GM19099 (cell line): ENCODE data around the gene PARP15.

ENCODE experiments used
- POLR2A ChIP-seq: IDR thresholded peaks from 3 replicates; pipeline ENCODE4 v1.6.1; 2011; ENCODE audit warnings: low read depth; ENCODE audit not compliant: insufficient read length; ENCODE audit errors: extremely low read depth

PARP15 gene

DNA sequence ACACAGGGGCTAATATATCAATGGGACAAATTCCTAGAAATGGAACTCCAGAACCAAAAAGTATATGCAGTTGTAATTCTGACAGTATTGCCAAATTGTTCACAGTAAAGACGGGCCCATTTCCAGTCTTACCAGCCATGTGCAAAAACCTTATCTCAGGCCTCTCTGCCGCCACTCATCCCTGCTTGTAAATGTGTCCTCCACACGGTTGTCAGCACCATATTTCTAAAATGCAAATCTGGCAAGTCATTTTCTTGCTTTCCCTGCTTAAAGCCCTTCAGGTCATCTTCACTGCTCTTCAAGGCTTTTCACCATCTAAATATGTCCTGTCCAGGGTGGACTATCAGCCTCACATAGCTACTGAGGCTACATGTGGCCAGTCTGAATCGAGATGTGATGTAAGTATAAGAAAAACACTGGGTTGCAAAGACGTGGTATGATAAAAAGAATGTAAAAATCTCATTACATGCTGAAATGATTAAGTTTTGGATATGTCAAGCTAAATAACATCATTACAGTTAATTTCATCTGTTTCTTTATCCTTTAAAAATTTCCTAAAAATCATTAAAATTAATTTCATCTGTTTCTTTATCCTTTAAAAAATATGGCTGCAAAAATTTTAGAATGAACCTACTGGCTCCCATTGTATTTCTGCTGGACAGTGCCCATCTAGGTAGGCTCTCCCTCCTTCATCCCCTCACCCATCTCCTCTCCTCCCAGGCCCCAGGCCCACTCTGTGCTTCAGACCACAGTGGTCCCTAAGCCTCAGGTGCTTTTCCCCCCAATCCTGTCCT is 14.3 kb upstream of the PARP15 start:
- peak; percentile 22 for TF ChIP-seq POLR2A

DNA sequence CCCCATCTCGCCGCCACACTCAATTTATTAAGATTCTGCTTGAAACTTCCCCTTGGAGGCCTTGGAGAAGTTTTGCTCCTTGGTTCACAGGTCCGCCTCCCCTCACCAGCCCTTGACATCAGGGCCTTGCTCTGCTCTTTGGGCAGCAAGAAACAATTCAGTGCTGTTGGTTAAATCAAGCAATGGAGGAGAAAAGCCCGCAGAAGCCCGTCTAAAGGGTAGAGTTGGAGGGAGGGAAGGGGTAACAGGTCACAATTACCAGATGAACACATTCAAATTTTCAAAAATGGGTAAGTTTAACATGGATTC is 13.8 kb upstream of the PARP15 start:
- TF ChIP-seq POLR2A = no peak

- TF ChIP-seq POLR2A = peak; percentile 71
Measured at GRCh38 chr3:122564155-122564912, 13.1 kb upstream of the PARP15 start, which contains the start of the genes DTX3L and PARP9. Gene DTX3L (plus strand): TSS chr3:122564338. CDS start chr3:122564427, 89 bp downstream. Gene PARP9 (minus strand): TSS chr3:122564300. CDS start chr3:122559620, 4,680 bp downstream.

- TF ChIP-seq POLR2A = no peak
Measured at GRCh38 chr3:122568755-122569154, 8.7 kb upstream of the PARP15 start.

GRCh38 chr3:122572940-122573412 is 4.5 kb upstream of the PARP15 start:
- no peak for TF ChIP-seq POLR2A

GRCh38 chr3:122576174-122576940 is 1.1 kb upstream of the PARP15 start:
- peak; percentile 48 for TF ChIP-seq POLR2A

DNA sequence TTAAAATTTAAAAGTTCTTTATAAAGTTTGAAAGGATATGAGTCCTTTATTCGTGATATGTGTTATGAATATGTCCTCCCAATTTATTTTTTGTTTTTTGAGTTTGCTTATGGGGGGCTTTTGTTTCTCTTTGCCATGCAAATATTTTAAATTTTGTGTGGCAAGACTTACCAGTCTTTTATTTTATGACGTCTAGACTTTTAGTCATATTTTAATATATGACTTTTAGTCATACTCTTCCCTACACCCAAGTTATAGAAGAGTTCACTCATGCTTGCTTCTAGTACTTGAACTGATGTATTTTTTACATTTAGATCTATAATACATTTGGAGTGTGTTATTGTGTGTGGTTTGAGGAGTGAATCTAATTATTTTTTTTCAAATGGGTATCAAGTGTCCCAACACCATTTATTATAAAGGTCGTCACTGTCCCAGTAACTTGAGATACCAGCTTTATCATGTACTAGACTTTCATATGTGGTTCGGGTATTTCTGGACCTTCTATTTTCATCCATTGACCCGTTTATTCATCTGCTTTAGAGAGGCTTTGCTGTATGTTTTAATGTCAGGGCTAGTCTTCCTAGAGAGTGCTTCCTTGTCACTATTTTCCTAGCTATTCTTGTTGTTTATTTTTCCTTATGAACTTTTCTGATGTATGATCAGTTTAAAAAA is 755 bp downstream of the PARP15 start:
- no peak for TF ChIP-seq POLR2A

DNA sequence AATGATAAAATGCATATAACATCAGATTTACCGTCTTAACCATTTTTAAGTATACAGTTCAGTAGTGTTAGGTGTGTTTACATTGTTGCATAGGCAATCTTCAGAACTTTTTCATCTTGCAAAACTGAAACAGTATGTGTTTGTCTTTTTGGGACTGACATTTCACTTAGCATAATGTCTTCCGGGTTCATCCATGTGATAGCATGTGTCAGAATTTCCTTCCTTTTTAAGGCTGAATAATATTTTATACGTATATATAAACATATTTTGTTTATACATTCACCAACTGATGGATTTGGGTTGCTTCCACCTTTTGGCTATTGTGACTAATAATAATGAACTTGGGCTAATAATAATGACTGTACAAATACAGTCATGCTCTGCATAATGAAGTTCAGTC is 3.0 kb downstream of the PARP15 start:
- no peak for TF ChIP-seq POLR2A

DNA sequence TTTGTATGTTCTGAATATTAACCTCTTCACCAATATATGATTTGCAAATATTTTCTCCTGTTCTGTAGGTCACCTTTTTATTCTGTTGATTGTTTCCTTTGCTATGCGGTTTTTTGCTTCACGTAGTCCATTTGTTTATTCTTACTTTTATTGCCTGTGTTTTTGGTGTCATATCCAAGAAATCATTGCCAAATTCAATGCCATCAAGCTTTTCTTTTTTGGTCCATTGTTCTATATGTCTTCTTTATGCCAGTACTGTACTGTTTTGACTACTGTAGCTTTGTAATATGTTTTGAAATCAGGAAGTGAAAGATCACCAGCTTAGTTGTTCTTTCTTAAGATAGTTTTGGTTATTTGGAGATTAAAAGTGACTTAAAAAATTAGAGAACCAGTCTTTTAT is 4.2 kb downstream of the PARP15 start:
- no peak for TF ChIP-seq POLR2A

DNA sequence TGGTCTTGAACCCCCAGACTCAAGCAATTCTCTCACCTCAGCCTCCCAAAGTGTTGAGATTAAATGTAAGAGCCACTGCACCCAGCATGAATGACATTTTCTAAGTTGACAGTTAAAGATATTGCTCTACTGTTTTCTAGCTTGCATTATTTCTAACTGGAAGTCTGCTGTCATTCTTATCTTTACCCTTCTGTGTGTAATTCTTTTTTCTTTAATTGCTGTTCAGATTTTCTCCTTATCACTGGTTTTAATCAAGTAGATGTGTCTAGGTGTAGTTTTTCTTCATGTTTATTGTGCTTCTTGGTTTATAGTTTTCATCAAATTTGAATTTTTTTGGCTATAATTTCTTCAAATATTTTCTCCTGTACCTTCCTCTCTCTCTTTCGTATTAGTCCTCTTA is 4.9 kb downstream of the PARP15 start:
- no peak for TF ChIP-seq POLR2A

DNA sequence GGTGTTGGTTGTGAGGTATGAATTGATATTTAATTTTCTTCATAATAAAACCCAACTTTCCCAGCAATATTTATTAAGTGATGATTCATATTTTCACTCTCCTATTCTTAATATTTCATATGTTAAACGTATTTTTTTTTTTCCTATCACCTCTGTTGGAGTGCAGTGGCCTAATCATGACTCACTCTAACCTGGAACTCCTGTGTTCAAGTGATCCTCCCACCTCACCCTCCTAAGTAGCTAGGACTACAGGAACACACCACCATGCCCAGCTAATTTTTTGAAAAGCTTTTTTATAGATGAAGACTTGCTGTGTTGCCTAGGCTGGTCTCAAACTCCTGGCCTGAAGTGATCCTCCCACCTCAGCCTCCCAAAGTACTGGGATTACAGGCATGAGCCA is 8.6 kb downstream of the PARP15 start:
- TF ChIP-seq POLR2A = no peak

- no peak for TF ChIP-seq POLR2A
Measured at GRCh38 chr3:122586773-122587485, 9.5 kb downstream of the PARP15 start.

DNA sequence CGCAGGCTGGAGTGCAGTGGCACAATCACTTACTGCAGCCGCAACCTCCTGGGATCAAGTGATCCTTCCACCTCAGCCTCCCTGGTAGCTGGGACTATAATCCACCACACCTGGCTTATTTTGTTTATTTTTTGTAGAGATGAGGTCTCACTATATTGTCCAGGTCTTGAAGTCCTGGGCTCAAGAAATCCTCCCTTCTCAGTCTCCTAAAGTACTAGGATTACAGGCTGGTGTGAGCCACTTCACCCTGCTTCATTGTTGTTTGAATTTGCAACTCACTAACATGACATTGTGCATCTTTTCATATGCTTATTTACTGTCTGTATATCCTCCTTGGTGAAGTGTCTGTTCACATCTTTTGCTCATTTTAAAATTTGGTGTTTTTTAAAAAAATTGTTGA is 10.1 kb downstream of the PARP15 start:
- no peak for TF ChIP-seq POLR2A

GRCh38 chr3:122589297-122589696 is 11.8 kb downstream of the PARP15 start:
- TF ChIP-seq POLR2A = no peak
